C1 segment of cervical spinal cord (tissue), 14 donors: ENCODE data around the gene PRM1.

ENCODE experiments used
- DNase-seq, 14 donors: peaks; one replicate each; lab custom pipeline; 2025; lab: John Stamatoyannopoulos, UW

PRM1 gene

GRCh38 chr16:11273721-11274324 lies 7.3 kb downstream of the PRM1 start:
- DNase-seq: no peak

GRCh38 chr16:11272921-11273720 lies 8.0 kb downstream of the PRM1 start, which contains the start of gene PRM3:
PRM3 (minus strand) TSS chr16:11273629; CDS start chr16:11273595, 34 bp downstream.
- DNase-seq: no peak

DNA sequence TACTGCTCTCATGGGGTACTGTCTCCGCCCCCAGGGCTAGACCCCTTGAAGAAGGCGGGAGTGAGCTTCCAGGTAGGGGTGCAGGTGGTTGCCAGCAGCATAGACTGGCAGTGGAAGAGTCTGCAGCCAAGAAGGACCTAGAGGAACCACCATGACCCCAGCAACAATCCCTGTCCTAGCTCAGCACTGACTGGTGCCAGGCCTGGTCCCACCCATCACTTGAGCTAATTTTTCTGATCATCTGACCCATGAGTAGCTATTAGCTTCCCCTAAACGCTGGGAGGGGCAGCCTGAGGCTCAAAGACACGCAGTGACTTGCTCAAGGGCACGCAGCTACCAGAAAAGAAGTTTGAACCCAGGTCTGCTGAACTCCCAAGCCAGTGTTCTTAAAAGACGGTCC lies 8.6 kb downstream of the PRM1 start:
- no peak for DNase-seq

- DNase-seq: no peak
Measured at GRCh38 chr16:11271610-11272009, 9.5 kb downstream of the PRM1 start.

GRCh38 chr16:11270602-11271162 lies 10.4 kb downstream of the PRM1 start:
- no peak for DNase-seq

- no peak for DNase-seq
Measured at GRCh38 chr16:11268921-11269375, 12.2 kb downstream of the PRM1 start, which contains the start of gene TNP2. TNP2 (minus strand) TSS chr16:11269325; CDS start chr16:11269262, 63 bp downstream.

GRCh38 chr16:11265124-11265523 lies 16.0 kb downstream of the PRM1 start:
- no peak for DNase-seq

GRCh38 chr16:11264155-11264832 lies 16.8 kb downstream of the PRM1 start:
- no peak for DNase-seq

- DNase-seq: no peak
Measured at GRCh38 chr16:11263737-11264136, 17.4 kb downstream of the PRM1 start.

DNA sequence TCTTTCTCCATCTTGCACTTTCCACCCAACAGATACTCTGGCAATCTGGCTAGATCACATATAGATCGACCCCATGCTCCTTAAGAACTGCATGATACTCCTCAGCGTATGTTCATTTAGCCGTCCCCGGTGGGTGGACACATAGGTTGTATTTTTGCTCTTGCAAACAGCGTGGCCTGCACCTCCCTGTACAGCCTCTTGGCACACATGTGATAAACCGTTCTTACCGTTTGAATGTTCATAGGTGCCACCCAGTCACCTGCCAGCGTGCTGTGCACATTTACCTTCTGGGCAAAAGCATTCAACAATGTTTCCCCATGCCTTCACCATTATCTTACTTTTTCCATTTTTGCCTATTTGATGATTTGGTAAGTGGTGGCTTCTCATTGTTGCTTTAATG lies 18.2 kb downstream of the PRM1 start:
- DNase-seq: no peak

- no peak for DNase-seq
Measured at GRCh38 chr16:11260596-11260966, 20.5 kb downstream of the PRM1 start.

- no peak for DNase-seq
Measured at GRCh38 chr16:11259655-11260595, 21.2 kb downstream of the PRM1 start.

- peak in 11 of 14 donors; percentile 17 to 61 (median 41) for DNase-seq
Measured at GRCh38 chr16:11258553-11259492, 22.3 kb downstream of the PRM1 start.

- peak in 13 of 14 donors; percentile 13 to 80 (median 53) for DNase-seq
Measured at GRCh38 chr16:11257131-11257938, 23.8 kb downstream of the PRM1 start.

DNA sequence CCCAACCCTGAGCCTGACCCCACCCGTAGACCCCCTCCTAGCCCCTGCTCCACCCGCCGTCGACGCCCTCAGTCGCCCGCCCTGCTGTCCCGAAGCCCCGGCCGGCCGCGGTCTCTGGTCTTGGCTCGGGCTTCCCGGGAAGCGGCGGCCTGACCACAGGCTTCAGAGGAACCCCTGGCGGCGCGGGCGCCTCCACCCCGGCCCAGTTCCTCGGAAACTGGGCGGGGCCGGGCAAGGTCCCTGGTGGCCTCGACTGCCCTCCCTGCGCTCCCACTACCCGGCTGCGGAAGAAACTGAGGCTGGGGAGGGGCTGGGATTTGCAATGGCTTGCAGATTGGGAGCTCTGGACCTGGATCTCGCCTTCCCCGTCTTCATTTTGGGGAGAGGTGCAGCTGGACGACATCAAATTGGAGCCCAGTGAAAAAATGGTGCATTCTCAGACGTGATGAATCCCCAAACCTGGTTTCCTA lies 24.4 kb downstream of the PRM1 start:
- DNase-seq: peak in 6 of 14 donors; percentile 48 to 72 (median 60)

DNA sequence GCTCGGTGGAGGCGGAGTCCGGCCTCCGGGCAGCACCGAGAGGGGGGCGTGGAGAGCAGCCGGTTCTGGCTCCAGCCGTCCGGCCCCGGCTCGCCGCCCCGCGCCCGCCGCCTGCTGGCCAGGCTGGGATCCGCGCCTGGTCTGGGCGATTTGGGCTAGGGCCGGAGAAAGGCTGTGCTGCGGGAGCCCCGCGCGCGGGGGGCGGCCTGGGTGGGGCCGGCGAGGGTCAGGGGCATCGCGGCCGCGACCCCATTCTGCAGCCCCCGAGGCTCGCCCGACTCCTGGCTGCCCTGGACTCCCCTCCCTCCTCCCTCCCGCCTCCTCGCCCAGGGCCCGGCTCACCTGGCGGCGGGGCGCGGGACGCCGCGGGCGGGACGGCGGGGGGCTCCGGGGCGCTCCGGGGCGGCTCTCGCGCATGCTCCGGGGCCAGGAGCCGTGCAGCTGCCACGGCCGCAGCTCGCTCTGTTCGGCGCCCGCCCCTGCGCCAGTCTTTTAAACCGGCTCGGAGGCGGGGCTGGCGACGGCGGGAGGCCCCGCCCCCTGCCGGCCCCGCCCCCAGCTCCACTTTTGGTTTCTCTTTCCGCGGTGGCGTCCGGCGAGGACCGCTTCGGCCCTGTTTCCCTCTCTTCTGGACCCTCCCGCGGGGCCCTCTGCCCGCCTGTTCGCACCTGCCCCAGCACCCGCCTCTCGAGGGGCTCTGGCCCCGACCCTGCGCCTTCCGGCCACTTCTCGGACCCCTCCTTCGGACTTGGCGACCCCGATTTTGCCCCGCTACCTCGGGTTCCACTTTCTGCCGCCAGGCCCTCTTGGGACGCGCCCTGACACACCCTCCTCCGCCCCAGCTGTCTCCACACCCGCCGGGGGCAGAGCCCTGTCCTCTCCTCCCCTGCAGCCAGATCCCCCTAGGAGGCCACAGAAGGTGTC lies 25.1 kb downstream of the PRM1 start, which contains the start of gene SOCS1:
Gene SOCS1 (minus strand): TSS at position 468 of the 924 bp plus-strand sequence. CDS start 726 bp downstream, outside the sequence.
- DNase-seq: peak; percentile 20 to 84 (median 70)
